ENCODE data around the gene KRT16.

DNA sequence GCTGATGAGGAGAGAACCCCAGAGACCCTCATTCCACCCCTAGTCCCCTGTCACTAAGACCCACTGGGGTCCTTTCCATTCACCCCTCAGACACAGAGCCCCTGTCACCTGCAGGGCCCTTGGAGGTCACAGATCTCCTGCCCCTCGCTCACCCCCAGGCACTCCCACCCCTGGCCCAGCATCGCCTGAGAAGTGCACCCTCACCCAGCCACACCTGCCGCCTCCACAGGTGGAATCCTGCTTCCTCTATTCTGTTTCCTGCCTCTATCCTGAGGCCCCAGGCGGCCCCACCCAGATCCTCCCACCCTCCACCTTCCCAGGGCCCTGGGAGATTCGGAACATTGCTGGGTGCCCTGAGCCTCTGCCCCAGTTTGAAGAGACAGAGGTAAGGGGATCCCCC is 25.6 kb upstream of the KRT16 start:
- TF ChIP-seq CTCF (IDR thresholded peaks at IDR 0.05) (no peak), POLR2A (IDR thresholded peaks at IDR 0.05) (no peak)
